ENCODE measurements around the gene FER1L5.

FER1L5 gene

GRCh38 chr2:96618596-96619283, 23.8 kb upstream of the FER1L5 start:
- H3K4me3 ChIP-seq (ENCODE audit: low read length): no peak overlapping the region
- no peak for DNase-seq (ENCODE audit: low read depth)

DNA sequence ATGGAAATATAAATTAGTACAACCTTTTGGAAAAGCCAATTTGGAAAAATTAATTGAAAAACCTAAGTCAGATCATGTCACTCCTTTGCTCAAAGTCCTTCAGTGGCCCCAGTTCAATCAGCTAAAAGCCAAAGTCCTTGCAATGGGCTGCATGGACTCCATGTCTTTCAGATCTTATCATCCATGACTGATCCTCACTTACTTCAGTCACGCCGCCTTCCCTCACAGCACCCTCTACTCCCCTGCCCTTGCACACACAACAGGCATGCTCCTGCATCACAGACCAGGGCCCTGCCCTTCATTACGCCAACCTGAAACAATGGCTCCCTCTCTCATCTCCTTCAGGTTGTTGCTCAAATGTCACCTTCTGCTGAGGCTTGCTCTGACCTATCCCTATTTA, 20.0 kb upstream of the FER1L5 start:
- TF ChIP-seq, protein P1, sequence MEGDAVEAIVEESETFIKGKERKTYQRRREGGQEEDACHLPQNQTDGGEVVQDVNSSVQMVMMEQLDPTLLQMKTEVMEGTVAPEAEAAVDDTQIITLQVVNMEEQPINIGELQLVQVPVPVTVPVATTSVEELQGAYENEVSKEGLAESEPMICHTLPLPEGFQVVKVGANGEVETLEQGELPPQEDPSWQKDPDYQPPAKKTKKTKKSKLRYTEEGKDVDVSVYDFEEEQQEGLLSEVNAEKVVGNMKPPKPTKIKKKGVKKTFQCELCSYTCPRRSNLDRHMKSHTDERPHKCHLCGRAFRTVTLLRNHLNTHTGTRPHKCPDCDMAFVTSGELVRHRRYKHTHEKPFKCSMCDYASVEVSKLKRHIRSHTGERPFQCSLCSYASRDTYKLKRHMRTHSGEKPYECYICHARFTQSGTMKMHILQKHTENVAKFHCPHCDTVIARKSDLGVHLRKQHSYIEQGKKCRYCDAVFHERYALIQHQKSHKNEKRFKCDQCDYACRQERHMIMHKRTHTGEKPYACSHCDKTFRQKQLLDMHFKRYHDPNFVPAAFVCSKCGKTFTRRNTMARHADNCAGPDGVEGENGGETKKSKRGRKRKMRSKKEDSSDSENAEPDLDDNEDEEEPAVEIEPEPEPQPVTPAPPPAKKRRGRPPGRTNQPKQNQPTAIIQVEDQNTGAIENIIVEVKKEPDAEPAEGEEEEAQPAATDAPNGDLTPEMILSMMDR (conservative IDR thresholded peaks at IDR 0.05; ENCODE audit: low read depth, low read length): no peak
- no peak overlapping the region for H3K4me3 ChIP-seq (ENCODE audit: low read length)

More at GRCh38 chr2:96618596-96619283, 23.8 kb upstream of the FER1L5 start:
- TF ChIP-seq, protein P1 (conservative IDR thresholded peaks at IDR 0.05; ENCODE audit: low read depth, low read length): no peak

DNA sequence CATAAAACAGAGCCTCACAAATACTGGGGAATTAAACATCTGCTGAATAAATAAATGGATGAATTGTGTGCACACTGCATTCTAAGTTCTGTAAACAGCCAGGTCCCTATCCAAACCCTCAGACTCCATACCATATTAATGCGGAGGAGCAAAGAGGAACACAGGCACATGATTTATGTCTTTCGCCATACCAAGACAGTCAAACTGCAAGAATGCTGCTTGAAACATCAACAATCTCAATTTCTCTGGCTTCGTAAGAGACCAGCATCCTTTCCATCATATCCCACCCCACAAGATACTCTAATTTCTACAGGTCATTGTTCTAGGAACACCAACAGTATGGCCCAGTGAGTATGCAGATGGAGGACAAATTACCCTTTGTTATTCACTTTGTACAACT, 19.4 kb upstream of the FER1L5 start:
- DNase-seq (ENCODE audit: low read depth): no peak
- no peak overlapping the region for H3K4me3 ChIP-seq (ENCODE audit: low read length)
- TF ChIP-seq, protein P1 (conservative IDR thresholded peaks at IDR 0.05; ENCODE audit: low read depth, low read length): no peak

More for the DNA sequence above, 20.0 kb upstream of the FER1L5 start:
- DNase-seq (ENCODE audit: low read depth): no peak

GRCh38 chr2:96625571-96626552, 16.7 kb upstream of the FER1L5 start:
- TF ChIP-seq, protein P1 (conservative IDR thresholded peaks at IDR 0.05; ENCODE audit: low read depth, low read length): no peak
- no peak overlapping the region for H3K4me3 ChIP-seq (ENCODE audit: low read length)
- DNase-seq (ENCODE audit: low read depth): no peak

GRCh38 chr2:96626553-96626942, 16.0 kb upstream of the FER1L5 start:
- no peak for DNase-seq (ENCODE audit: low read depth)
- H3K4me3 ChIP-seq (ENCODE audit: low read length): no peak overlapping the region
- TF ChIP-seq, protein P1 (conservative IDR thresholded peaks at IDR 0.05; ENCODE audit: low read depth, low read length): no peak

GRCh38 chr2:96631804-96632435, 10.6 kb upstream of the FER1L5 start:
- no peak overlapping the region for H3K4me3 ChIP-seq (ENCODE audit: low read length)
- DNase-seq (ENCODE audit: low read depth): no peak
- TF ChIP-seq, protein P1 (conservative IDR thresholded peaks at IDR 0.05; ENCODE audit: low read depth, low read length): no peak

All from retinal pigment epithelial cell (primary cell).